Progenitor cell of endocrine pancreas (in vitro differentiated cells): ENCODE results near the gene MFAP4. TPM values are rescaled to one million over a fixed set of nuclear protein-coding genes. Genes with fewer than 3 reads are reported as not detected.

Experiments
- DNase-seq: peaks from one replicate; pipeline ENCODE4 v3.0.0; 2021; ENCODE audit warnings: low spot score; ENCODE audit not compliant: unreplicated experiment
- H3K27ac Mint-ChIP-seq: 2 replicates; pipeline ENCODE4 v1.8.0; 2021; ENCODE audit warnings: mild to moderate bottlenecking, moderate library complexity, mixed read lengths
- H3K27me3 Mint-ChIP-seq: 2 replicates; pipeline ENCODE4 v1.8.0; 2021; ENCODE audit warnings: mixed read lengths
- H3K36me3 Mint-ChIP-seq: 2 replicates; pipeline ENCODE4 v1.8.0; 2022; ENCODE audit warnings: mixed read lengths; ENCODE audit not compliant: insufficient read depth
- H3K4me1 Mint-ChIP-seq: 2 replicates; pipeline ENCODE4 v1.8.0; 2021; ENCODE audit warnings: low read depth, mixed read lengths
- H3K4me3 Mint-ChIP-seq: 2 replicates; pipeline ENCODE4 v1.8.0; 2021; ENCODE audit warnings: low read depth, mild to moderate bottlenecking, moderate library complexity, mixed read lengths
- H3K9me3 Mint-ChIP-seq: 2 replicates; pipeline ENCODE4 v1.8.0; 2021; ENCODE audit warnings: low read depth, mixed read lengths
- CTCF ChIP-seq: fragments of 200-600 bp; sonication (generic); IDR thresholded peaks from one replicate; pipeline ENCODE4 v1.5.0; 2021; ENCODE audit warnings: antibody characterized with exemption, mild to moderate bottlenecking; ENCODE audit not compliant: unreplicated experiment
- total RNA-seq: library from RNA; stranded (reverse); gene quantifications from 2 replicates; pipeline ENCODE4 v1.2.1, GENCODE V29; 2021

Gene MFAP4
- total RNA-seq, 1 donor from 2014 or later: 2.3 TPM

DNA sequence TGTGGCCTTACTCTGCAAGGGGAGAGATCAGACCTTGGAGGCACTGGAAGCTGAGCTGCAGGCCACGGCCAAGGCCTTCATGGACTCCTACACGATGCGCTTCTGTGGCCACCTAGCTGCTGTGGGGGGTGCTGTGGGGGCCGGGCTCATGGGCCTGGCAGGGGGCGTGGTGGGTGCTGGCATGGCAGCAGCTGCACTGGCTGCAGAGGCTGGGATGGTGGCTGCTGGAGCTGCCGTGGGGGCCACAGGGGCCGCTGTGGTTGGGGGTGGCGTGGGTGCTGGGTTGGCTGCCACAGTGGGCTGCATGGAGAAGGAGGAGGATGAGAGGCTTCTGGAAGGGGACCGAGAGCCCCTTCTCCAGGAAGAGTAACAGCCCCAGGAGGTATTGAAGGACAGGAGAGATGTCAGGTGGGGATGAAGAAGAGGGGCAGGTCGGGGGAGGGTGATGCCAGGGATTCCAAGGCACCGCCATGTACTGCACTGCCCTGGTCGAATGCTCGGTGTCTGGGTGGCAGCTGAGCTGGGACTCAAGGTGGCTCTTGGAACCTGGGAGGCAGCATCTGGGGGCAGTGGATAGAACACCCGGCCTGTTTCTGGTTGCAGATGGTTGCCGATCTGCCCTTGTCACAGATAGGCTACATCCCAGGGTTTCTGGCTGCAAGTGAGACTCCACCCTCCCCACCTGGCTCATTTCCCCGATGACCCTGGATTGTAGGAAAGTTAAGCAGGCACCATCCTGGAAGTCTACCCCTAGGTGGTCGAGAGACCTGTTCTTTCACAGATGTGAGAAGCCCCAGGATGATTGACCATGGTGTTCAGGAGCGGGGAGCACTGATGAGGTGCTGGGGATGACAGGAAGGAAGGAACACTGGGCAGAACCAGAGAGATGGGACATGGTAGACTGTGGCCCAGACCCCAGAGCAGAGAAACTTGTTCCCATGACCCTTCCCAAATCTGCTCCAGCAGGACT, 29.1 kb upstream of the MFAP4 start:
- no peaks in the 10 kb centered on the region for H3K4me1 Mint-ChIP-seq

DNA sequence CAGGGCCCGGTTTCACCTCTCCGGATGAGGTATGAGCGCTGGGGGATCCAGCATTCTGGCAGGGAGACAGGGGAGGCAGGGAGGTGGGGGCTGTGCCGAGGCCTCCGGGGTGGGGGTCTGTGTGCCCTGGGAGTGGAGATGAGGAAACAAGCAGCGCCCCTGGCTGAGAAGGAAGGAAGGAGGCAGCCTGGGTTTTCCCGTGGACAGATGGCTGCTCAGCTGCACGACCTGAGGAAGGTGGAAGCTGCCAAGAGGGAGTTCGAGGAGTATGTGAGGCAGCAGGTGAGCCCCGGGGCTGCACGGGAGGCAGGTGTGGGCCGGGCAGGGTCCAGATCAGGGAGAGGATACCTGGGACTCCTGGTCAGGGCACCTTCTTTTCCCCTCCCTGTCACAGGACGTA, 28.3 kb upstream of the MFAP4 start:
- H3K36me3 Mint-ChIP-seq: no peaks in the 10 kb centered on the region
- no peak overlapping the region for H3K27ac Mint-ChIP-seq
- H3K27me3 Mint-ChIP-seq: peaks cover 9% of the 10 kb centered on the region
- H3K4me1 Mint-ChIP-seq: no peaks in the 10 kb centered on the region
- H3K9me3 Mint-ChIP-seq: no peaks in the 10 kb centered on the region
- DNase-seq: no peak
- no peak for TF ChIP-seq CTCF
- no peak overlapping the region for H3K4me3 Mint-ChIP-seq

More for the DNA sequence above, 29.1 kb upstream of the MFAP4 start:
- Mint-ChIP-seq H3K4me3 (no peak overlapping the region), H3K9me3 (no peaks in the 10 kb centered on the region), H3K27me3 (peaks cover 2% of the 10 kb centered on the region), H3K27ac (no peak overlapping the region), H3K36me3 (no peaks in the 10 kb centered on the region)
- no peak for DNase-seq
- TF ChIP-seq CTCF: no peak

GRCh38 chr17:19414396-19415280, 27.6 kb upstream of the MFAP4 start:
- no peaks in the 10 kb centered on the region for H3K4me1 Mint-ChIP-seq
- H3K9me3 Mint-ChIP-seq: no peaks in the 10 kb centered on the region
- DNase-seq: no peak
- no peak overlapping the region for H3K27ac Mint-ChIP-seq
- peaks cover 13% of the 10 kb centered on the region for H3K27me3 Mint-ChIP-seq
- no peak overlapping the region for H3K4me3 Mint-ChIP-seq
- no peak for TF ChIP-seq CTCF
- H3K36me3 Mint-ChIP-seq: no peaks in the 10 kb centered on the region

DNA sequence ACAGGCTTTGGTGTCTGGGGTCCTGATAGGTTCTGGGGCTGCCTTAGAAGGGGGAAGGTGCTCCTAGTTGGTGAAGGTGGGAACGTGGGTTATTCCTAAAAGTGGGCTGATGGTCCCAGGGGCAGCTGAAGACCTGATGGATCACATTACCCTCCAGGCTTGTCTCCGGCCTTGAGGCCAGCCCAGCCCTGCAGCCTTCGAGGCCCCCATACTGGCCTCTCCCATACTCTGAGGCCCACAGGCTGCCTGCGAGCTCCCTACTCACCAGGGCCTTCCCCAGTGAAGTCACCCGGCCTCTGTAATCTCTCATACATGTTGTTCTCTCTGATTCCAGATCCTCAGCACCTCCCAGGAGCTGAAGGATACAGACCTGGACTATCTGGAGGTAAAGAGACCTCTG, 26.8 kb upstream of the MFAP4 start:
- Mint-ChIP-seq H3K27ac (no peak overlapping the region), H3K4me3 (no peak overlapping the region), H3K27me3 (peaks cover 15% of the 10 kb centered on the region), H3K9me3 (no peaks in the 10 kb centered on the region), H3K4me1 (no peaks in the 10 kb centered on the region), H3K36me3 (no peaks in the 10 kb centered on the region)
- DNase-seq: no peak
- TF ChIP-seq CTCF: no peak

DNA sequence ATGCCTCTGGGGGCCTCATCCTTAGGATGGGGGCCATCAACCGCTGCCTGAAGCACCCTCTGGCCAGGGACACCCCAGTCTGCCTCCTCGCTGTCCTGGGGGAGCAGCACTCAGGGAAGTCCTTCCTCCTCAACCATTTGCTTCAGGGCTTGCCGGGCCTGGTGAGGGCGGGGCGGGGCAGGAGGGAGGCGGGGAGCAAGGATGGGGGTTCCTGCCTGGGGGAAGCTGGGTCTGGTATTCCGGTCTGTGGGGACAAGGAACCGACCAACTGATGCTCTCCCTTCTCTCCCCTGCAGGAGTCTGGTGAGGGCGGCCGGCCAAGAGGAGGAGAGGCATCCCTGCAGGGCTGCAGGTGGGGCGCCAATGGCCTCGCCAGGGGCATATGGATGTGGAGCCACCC, 26.0 kb upstream of the MFAP4 start:
- H3K9me3 Mint-ChIP-seq: no peaks in the 10 kb centered on the region
- no peaks in the 10 kb centered on the region for H3K4me1 Mint-ChIP-seq
- no peaks in the 10 kb centered on the region for H3K36me3 Mint-ChIP-seq
- no peak for TF ChIP-seq CTCF
- no peak for DNase-seq
- no peak overlapping the region for H3K27ac Mint-ChIP-seq
- H3K4me3 Mint-ChIP-seq: no peak overlapping the region
- H3K27me3 Mint-ChIP-seq: peaks cover 15% of the 10 kb centered on the region
